IPS DF 6.9 (cell line): ENCODE results near the gene TNFSF4.

Experiments used
- DNase-seq: peaks from one replicate; pipeline ENCODE4 v3.0.0-alpha.2; 2013; ENCODE audit warnings: low read depth, low spot score
- H3K27ac ChIP-seq: one replicate; pipeline ENCODE4 v1.5.1; 2013; ENCODE audit warnings: low read length, control low read depth
- H3K27me3 ChIP-seq: 2 replicates; pipeline ENCODE4 v1.6.1; 2013; ENCODE audit warnings: mild to moderate bottlenecking, low read length; ENCODE audit not compliant: control insufficient read depth, insufficient read depth
- H3K36me3 ChIP-seq: 2 replicates; pipeline ENCODE4 v1.6.1; 2013; ENCODE audit warnings: low read length; ENCODE audit not compliant: control insufficient read depth, insufficient read depth
- H3K4me1 ChIP-seq: 2 replicates; pipeline ENCODE4 v1.6.1; 2013; ENCODE audit warnings: low read length; ENCODE audit not compliant: control insufficient read depth, insufficient read depth
- H3K4me3 ChIP-seq: 2 replicates; pipeline ENCODE4 v1.5.1; 2013; ENCODE audit warnings: mild to moderate bottlenecking, low read length
- H3K9me3 ChIP-seq: 2 replicates; pipeline ENCODE4 v1.6.1; 2013; ENCODE audit warnings: low read length, inconsistent platforms; ENCODE audit not compliant: control insufficient read depth, insufficient read depth
- WGBS: extraction: QIAGEN DNeasy Blood & Tissue Kit; methylation state at CpG from one replicate; pipeline ENCODE4 v1.1.7; 2013; ENCODE audit warnings: mixed read lengths, missing lambda C conversion rate; ENCODE audit not compliant: insufficient read length, insufficient coverage; 5-methylcytosine and 5-hydroxymethylcytosine counted together

The TNFSF4 gene

GRCh38 chr1:173140733-173141132 is 66.4 kb downstream of the TNFSF4 start:
- Histone ChIP-seq H3K4me1 (no peaks in the 10 kb centered on the region), H3K9me3 (no peaks in the 10 kb centered on the region)
- no peak for DNase-seq

GRCh38 chr1:173139706-173140105 is 67.4 kb downstream of the TNFSF4 start:
- H3K27ac ChIP-seq = no peak overlapping the region
- H3K9me3 ChIP-seq = no peaks in the 10 kb centered on the region
- H3K36me3 ChIP-seq = no peaks in the 10 kb centered on the region
- H3K27me3 ChIP-seq = no peaks in the 10 kb centered on the region
- H3K4me1 ChIP-seq = no peaks in the 10 kb centered on the region
- no peak for DNase-seq
- no peak overlapping the region for H3K4me3 ChIP-seq
- no CpG with 5 or more reads among the region's 3 CpGs for WGBS

More at GRCh38 chr1:173140733-173141132, 66.4 kb downstream of the TNFSF4 start:
- H3K4me3 ChIP-seq = no peak overlapping the region
- H3K36me3 ChIP-seq = no peaks in the 10 kb centered on the region
- no CpG with 5 or more reads among the region's 2 CpGs for WGBS
- H3K27me3 ChIP-seq = no peaks in the 10 kb centered on the region
- H3K27ac ChIP-seq = no peak overlapping the region

DNA sequence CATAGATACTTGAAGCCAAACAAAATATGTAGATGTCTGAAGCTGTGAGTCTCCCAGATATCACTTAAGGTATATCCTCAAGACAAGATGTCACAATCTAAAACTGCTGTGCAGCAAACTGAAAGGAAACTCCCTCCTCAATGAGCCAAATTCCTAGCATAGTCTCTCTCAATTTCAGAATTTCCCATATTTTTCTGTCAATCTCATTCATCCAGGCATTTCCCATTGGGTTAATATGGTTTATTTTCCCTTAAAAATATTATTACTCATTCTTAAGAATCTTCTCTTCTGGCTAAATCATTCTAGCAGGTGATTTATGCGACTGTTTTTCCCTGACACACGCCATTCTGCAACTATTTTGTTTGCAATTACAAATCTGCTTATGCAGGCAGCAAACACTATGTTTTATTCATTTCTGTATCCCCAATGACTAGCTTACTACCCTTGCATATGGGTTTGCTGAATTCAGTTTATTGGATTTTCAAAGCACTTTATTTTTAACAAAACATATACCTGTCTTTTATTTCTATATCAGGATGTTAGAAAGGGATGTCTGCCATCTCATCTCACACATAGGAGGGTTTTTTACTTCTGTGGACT is 69.9 kb downstream of the TNFSF4 start:
- Histone ChIP-seq H3K36me3 (no peaks in the 10 kb centered on the region), H3K27me3 (no peaks in the 10 kb centered on the region), H3K27ac (no peak overlapping the region), H3K9me3 (no peaks in the 10 kb centered on the region), H3K4me3 (no peak overlapping the region), H3K4me1 (no peaks in the 10 kb centered on the region)
- no CpG with 5 or more reads among the region's 2 CpGs for WGBS
- DNase-seq = no peak

GRCh38 chr1:173134800-173135199 is 72.3 kb downstream of the TNFSF4 start:
- H3K4me3 ChIP-seq = no peak overlapping the region
- no peaks in the 10 kb centered on the region for H3K36me3 ChIP-seq
- DNase-seq = no peak
- no peaks in the 10 kb centered on the region for H3K4me1 ChIP-seq
- H3K9me3 ChIP-seq = no peaks in the 10 kb centered on the region
- H3K27ac ChIP-seq = no peak overlapping the region
- no peaks in the 10 kb centered on the region for H3K27me3 ChIP-seq
- WGBS = no CpG with 5 or more reads among the region's 5 CpGs

DNA sequence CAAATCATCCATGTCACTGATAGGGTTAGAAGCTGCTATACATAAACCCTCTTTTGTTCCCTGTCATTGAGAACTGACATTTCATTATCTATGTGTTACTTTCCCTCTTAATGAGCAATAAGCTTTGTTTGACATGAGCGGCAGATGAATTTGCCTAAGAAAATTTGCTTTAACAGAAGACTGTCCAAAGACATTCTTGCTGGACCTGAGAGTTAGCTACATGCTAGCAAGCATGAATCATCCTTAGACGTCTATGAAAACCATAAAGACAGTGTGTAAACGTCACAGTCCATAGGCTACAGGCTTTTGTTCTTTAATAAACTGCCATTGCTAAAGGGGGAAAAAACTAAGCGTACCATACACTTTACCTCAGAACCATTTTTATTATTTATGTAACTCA is 73.1 kb downstream of the TNFSF4 start:
- WGBS = no CpG with 5 or more reads among the region's 4 CpGs

More for the DNA sequence above, 73.1 kb downstream of the TNFSF4 start:
- Histone ChIP-seq H3K4me3 (no peak overlapping the region), H3K27ac (no peak overlapping the region), H3K4me1 (no peaks in the 10 kb centered on the region), H3K9me3 (no peaks in the 10 kb centered on the region), H3K27me3 (no peaks in the 10 kb centered on the region), H3K36me3 (no peaks in the 10 kb centered on the region)
- no peak for DNase-seq
